ENCODE results near the gene PRKAG2.

Gene PRKAG2

DNA sequence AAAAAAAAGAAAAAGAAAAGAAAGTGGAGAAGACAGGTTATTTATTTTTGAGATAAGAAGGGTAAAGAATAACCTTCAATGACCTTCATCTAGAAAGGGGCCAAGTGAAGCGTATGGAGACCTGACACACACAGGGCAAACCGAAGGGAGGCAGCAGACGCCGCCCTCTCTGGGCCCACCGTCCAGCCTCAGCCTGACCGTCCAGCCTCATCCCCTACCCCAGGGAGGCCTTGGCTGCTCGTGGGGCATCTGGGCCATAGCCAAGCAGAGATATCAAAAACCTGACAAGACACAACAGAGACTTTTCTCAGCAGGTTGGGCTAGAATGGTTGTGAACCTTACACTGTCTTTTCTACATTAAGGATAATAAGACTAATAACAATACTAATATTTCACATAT, 10.9 kb downstream of the PRKAG2 start:
- no peak for DNase-seq (ENCODE audit: low spot score)

DNA sequence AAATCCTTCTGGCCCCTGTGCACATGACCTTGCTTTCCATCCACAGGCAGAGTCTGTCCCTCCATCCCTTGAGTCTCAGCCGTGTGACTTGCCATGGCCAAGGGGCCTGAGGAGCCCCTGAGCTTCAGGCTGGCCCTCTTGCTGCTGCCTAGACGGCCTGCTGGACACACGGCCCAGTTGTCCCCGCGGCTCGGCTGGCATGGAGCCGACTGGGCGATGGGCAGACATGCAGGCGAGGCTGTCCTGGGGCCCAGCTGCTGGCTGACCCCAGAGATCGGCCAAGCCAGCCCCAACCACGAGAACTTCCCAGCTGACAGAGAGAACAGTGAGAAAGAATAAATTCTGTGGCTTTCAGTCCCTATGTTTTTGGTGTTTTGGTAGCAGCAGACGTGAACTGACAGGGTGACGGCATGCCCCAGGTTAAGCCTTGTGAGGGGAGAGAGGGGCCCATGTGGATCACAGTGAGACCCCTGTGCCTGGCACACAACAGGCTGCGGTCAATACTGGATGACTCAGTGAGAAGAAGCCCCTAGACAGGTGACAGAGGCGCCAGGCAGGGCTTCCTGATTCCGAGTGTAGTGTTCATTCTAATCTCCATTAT, 11.7 kb downstream of the PRKAG2 start:
- DNase-seq (ENCODE audit: low spot score): no peak

DNA sequence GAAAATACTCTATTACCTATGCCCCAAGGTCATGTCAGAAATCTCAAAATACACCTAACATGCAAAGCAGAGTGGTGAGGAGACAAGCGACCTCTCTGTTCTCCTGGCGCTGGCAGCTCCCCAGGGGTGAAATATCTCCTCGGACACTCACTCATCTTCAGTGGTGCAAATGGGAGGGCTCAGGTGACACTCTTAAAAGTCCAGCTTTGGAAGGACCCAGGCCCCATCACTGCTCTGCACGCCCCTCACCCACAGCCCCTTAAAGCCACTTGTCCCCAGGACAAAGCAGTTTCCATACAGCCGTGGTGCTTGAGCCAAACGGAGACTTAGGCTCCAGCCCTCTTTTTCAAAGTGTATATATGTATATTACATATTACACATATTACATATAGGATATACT, 12.4 kb downstream of the PRKAG2 start:
- DNase-seq (ENCODE audit: low spot score): no peak

GRCh38 chr7:151864081-151864480, 12.8 kb downstream of the PRKAG2 start:
- no peak for DNase-seq (ENCODE audit: low spot score)

- DNase-seq (ENCODE audit: low spot score): no peak
Observed at GRCh38 chr7:151863386-151864079, 13.4 kb downstream of the PRKAG2 start.

- DNase-seq (ENCODE audit: low spot score): no peak
Observed at GRCh38 chr7:151862606-151863381, 14.1 kb downstream of the PRKAG2 start.

DNA sequence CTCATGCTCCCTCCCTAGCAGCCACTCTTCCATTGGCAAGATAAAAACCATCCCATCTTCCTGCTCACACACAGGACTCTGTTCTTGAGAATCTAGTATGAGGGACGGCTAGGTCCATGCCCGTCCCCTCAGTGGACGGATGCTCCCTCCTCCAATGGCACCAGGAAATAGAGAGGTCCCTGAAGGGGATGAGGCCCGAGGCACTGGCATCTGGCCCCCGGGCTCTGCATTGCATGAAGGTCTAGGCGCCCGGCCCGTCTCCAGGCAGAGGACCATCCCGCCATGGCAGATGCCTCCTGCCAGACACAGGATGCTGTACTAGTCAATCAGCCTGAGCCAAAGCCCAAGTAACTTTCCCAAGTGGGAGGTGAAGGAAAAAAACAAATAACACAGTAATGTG, 15.0 kb downstream of the PRKAG2 start:
- DNase-seq (ENCODE audit: low spot score): no peak

DNA sequence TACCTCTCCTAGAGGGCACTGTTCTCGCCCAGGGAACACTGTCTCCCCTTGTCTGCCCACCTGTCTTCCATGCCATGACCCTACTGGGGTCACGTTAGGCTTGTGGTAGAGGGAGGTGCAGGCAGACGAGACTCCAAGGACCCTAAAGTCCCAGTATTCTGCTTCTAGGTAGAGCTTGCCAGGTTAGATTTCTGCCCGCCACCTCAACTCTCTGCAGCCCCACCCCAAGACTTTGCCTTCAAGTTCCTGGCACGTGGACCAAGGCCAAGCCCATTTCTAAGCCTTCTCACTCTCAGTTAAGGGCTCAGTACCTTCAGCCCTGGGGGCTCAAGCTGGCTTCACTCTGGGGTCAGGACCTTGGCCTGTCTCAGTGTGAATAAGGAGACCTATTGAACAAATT, 16.1 kb downstream of the PRKAG2 start:
- no peak for DNase-seq (ENCODE audit: low spot score)

- no peak for DNase-seq (ENCODE audit: low spot score)
Observed at GRCh38 chr7:151859948-151860685, 16.8 kb downstream of the PRKAG2 start.

GRCh38 chr7:151859111-151859947, 17.6 kb downstream of the PRKAG2 start:
- DNase-seq (ENCODE audit: low spot score): no peak

- DNase-seq (ENCODE audit: low spot score): no peak
Observed at GRCh38 chr7:151858456-151858855, 18.5 kb downstream of the PRKAG2 start.

DNA sequence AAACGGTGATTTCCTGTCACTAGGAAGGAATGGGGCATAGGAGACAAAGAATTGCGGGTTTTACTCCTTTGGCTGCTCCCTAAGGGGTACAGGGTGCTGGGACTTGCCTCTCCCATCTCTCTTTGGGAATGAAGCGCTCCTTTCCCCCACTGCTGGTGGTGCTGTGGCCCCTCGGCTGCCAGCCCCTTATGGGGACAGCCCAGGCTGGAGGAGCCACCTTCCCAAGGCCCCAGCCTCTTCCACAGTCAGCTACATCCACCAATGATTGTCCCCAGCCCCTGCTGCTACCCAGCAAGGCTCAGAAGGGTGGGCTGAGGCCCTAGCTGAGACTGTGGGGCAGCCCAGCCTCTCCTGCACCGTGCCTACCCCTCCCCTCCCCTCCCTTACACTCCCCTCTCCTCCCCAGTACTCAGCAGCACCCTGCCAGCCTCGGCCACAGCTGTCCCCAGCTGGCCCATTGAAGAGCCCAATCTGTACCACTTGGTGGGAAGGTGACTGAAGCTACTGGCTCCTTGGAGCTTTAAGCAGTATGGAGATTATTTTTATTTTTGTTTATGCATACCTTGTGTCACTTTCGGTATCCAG, 19.0 kb downstream of the PRKAG2 start:
- DNase-seq (ENCODE audit: low spot score): no peak

DNA sequence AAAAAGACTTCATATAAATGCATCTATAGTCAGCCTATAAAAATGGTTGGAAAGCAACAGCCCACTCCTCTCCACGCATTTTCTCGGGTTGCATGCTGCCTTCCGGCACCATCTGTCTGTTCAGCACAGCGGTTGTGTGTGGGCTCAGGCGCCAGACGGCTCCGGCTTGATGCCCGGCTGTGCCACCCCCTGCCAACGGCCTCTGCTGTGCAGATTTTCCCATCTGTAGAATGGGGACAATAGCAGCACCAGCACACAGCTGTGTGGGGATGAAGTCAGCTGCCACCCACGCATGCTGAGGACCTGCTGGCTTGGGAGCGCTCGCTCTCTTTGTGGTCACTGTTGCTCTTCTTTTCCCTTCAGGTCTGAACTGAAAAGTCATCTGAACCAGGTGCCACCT, 19.5 kb downstream of the PRKAG2 start:
- DNase-seq (ENCODE audit: low spot score): no peak

GRCh38 chr7:151856516-151856915, 20.4 kb downstream of the PRKAG2 start:
- no peak for DNase-seq (ENCODE audit: low spot score)

- no peak for DNase-seq (ENCODE audit: low spot score)
Observed at GRCh38 chr7:151856098-151856497, 20.8 kb downstream of the PRKAG2 start.

- no peak for DNase-seq (ENCODE audit: low spot score)
Observed at GRCh38 chr7:151854720-151855071, 22.2 kb downstream of the PRKAG2 start.

DNA sequence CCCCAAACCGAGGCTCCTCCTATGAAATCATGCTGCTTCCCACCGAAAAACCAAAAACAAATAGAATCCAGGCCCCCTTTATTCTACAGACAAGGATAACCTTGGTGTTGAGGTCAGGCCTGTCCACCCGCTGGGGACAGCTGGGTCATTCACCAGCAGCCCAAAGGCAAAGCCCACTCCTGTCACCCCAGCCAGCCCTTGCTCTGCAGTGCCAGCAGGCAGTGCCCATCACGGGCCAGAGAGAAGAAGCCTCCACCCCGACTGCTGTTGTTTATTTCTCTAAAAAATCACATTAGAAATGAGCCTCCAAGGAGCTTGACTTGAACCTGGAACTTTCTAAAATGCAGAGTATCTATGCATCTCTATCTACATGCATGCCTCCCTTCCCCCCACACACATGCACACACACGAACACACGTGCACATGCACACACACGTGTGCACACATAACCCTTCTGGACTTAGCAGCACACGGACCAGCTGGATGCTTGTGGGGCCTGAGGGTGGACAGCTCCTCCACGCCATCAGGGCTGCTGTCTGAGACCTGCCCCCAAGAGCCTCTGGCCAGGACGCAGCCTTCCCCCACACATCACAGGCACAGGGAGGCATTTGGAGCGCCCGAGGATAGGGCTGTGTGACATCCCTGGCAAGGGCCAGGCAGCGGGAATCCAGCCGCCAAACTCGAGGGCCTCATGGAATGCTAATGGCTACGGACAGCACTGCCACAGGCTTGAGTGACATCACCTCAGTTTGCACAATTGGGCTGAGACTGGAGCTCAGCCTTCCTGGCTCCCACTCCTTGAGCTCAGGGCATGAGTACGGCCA, 22.8 kb downstream of the PRKAG2 start:
- DNase-seq (ENCODE audit: low spot score): no peak

DNA sequence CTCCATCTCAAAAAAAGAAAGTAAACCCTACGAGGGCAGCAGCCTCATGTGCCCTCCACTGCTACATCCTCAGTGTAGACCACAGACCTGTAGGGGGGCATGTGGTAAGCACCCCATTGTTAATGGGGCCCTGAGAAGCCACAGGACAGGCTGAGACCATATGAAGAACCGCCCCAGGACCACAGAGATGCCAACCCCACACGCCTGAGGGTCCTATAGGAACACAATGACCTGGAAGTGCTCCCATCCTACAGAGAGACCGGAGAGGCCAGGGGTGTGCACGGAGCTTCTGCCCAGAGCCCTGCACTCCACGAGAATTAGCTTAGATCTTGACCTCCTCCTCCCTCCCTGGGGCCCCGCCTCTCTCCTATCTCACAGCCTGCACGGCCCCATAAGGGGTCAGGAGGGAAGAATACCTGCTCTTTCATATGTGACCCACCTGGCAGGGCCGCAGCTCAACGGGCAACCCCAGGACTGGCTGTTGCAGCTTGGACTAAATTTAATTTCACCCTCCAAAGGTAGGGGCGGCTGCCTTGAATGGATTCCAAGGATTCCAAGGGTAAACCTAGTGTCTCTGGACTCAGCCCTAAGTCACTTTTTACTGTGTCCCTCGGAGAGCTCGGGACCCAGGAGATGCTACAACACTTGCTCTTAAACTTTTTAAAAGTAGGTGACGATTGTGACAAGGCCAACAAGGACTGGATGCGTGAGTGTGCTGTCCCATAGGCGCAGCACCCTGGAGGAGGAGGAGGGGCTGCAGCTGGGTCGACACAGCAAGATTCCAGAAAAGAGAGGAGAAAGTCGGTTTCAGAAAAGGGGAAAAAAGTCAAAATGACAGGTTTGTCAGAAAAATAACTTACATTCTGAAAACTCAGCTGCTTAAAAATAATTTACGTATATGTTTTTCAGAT, 24.2 kb downstream of the PRKAG2 start:
- DNase-seq (ENCODE audit: low spot score): no peak

DNA sequence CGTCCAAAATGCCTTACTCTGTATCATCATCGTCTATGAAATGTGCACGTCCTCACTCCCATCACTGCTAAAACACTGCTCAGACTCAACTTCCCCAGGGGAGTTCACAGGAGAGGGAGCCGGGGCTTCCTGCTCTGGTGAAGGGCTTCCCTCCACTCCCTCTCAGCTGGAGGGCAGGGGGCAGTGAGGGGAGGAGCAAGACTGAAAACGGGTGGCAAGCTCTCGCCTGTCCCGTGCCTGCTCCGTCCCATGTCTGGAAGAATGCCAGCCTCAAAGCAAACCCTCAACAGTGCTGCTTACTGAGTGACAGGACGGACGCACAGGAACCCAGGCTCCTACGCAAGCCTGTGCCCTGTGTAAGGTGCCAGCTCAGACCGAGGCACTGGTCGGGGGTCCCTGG, 25.1 kb downstream of the PRKAG2 start:
- no peak for DNase-seq (ENCODE audit: low spot score)

All from hepatic stellate cell (primary cell).